ENCODE measurements around the gene AP2M1.

DNA sequence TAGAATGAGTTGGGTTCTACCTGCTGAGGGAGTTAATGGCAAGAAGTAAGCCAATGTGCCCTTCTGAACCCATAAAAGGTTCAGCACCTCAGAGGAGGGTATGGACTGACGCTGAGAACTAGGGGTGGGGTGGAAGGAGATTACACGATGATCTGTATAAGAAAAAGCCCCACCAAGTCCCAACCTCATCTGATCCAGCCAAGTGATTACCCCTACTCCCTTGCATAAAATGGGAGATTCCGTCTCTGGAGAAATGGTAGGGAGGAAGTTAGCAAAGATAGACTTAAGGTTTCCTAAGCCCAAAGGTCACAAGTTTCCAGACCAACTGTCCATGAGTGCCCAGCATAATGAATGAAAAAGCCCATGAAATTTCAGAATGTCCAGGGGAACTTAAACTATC is 26.6 kb upstream of the AP2M1 start:
- TF ChIP-seq, protein P1, sequence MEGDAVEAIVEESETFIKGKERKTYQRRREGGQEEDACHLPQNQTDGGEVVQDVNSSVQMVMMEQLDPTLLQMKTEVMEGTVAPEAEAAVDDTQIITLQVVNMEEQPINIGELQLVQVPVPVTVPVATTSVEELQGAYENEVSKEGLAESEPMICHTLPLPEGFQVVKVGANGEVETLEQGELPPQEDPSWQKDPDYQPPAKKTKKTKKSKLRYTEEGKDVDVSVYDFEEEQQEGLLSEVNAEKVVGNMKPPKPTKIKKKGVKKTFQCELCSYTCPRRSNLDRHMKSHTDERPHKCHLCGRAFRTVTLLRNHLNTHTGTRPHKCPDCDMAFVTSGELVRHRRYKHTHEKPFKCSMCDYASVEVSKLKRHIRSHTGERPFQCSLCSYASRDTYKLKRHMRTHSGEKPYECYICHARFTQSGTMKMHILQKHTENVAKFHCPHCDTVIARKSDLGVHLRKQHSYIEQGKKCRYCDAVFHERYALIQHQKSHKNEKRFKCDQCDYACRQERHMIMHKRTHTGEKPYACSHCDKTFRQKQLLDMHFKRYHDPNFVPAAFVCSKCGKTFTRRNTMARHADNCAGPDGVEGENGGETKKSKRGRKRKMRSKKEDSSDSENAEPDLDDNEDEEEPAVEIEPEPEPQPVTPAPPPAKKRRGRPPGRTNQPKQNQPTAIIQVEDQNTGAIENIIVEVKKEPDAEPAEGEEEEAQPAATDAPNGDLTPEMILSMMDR (IDR thresholded peaks at IDR 0.05), result no peak
- TF ChIP-seq POLR2AphosphoS5 (IDR thresholded peaks at IDR 0.05; ENCODE audit: low read depth, low read length) (no peak), TCF7L2 (IDR thresholded peaks at IDR 0.05; ENCODE audit: low read depth, low read length) (no peak), SIN3A (IDR thresholded peaks at IDR 0.05; ENCODE audit: borderline replicate concordance, insufficient read depth, low read depth, low read length) (no peak)
- TF ChIP-seq, protein P2, sequence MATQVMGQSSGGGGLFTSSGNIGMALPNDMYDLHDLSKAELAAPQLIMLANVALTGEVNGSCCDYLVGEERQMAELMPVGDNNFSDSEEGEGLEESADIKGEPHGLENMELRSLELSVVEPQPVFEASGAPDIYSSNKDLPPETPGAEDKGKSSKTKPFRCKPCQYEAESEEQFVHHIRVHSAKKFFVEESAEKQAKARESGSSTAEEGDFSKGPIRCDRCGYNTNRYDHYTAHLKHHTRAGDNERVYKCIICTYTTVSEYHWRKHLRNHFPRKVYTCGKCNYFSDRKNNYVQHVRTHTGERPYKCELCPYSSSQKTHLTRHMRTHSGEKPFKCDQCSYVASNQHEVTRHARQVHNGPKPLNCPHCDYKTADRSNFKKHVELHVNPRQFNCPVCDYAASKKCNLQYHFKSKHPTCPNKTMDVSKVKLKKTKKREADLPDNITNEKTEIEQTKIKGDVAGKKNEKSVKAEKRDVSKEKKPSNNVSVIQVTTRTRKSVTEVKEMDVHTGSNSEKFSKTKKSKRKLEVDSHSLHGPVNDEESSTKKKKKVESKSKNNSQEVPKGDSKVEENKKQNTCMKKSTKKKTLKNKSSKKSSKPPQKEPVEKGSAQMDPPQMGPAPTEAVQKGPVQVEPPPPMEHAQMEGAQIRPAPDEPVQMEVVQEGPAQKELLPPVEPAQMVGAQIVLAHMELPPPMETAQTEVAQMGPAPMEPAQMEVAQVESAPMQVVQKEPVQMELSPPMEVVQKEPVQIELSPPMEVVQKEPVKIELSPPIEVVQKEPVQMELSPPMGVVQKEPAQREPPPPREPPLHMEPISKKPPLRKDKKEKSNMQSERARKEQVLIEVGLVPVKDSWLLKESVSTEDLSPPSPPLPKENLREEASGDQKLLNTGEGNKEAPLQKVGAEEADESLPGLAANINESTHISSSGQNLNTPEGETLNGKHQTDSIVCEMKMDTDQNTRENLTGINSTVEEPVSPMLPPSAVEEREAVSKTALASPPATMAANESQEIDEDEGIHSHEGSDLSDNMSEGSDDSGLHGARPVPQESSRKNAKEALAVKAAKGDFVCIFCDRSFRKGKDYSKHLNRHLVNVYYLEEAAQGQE (IDR thresholded peaks at IDR 0.05; ENCODE audit: insufficient read depth in 1 of 2, low read depth in 2 of 2, low read length in 1 of 2), result no peak
